Inferior parietal cortex (tissue), 1 donor: ENCODE data around the gene IGLL1.
"Not testable (repeated sequence)": the region's sequence is repeated elsewhere in the genome, so short reads cannot be mapped to it uniquely, and the experiment has no call there.

ENCODE experiments used
- DNase-seq: peaks from one replicate; pipeline ENCODE4 v3.0.0-alpha.2; 2016; ENCODE audit errors: extremely low spot score

Gene IGLL1

GRCh38 chr22:23579870-23580575, at the start of gene IGLL1:
TSS of gene IGLL1 (minus strand) at chr22:23580290. CDS start at chr22:23580190, 100 bp downstream.
- no peak for DNase-seq

- not testable (repeated sequence) for DNase-seq
Observed at GRCh38 chr22:23628056-23628743, 48.1 kb upstream of the IGLL1 start.

GRCh38 chr22:23627401-23628055, 47.4 kb upstream of the IGLL1 start:
- DNase-seq, result not testable (repeated sequence)

GRCh38 chr22:23626286-23626975, 46.3 kb upstream of the IGLL1 start:
- DNase-seq, result no peak

GRCh38 chr22:23622634-23623033, 42.5 kb upstream of the IGLL1 start:
- no peak for DNase-seq

- DNase-seq, result not testable (repeated sequence)
Observed at GRCh38 chr22:23621916-23622315, 41.8 kb upstream of the IGLL1 start.

- no peak for DNase-seq
Observed at GRCh38 chr22:23621082-23621780, 41.1 kb upstream of the IGLL1 start.

- no peak for DNase-seq
Observed at GRCh38 chr22:23613193-23613972, 33.3 kb upstream of the IGLL1 start.

GRCh38 chr22:23609983-23610781, 30.1 kb upstream of the IGLL1 start:
- DNase-seq, result no peak

- DNase-seq, result no peak
Observed at GRCh38 chr22:23608583-23608982, 28.5 kb upstream of the IGLL1 start.

- DNase-seq, result no peak
Observed at GRCh38 chr22:23606204-23607131, 26.4 kb upstream of the IGLL1 start.

- no peak for DNase-seq
Observed at GRCh38 chr22:23604939-23605712, 25.0 kb upstream of the IGLL1 start.

- no peak for DNase-seq
Observed at GRCh38 chr22:23603266-23603665, 23.2 kb upstream of the IGLL1 start.

GRCh38 chr22:23598805-23599518, 18.9 kb upstream of the IGLL1 start:
- DNase-seq, result no peak

- not testable (repeated sequence) for DNase-seq
Observed at GRCh38 chr22:23597576-23598268, 17.6 kb upstream of the IGLL1 start.

GRCh38 chr22:23595904-23596303, 15.8 kb upstream of the IGLL1 start:
- not testable (repeated sequence) for DNase-seq

- no peak for DNase-seq
Observed at GRCh38 chr22:23591846-23592245, 11.8 kb upstream of the IGLL1 start.
